Globus pallidus (tissue), 1 donor: ENCODE data around the gene KLF13.

Experiments used
- DNase-seq: peaks from one replicate; pipeline ENCODE4 v3.0.0-alpha.2; 2015; ENCODE audit warnings: low spot score

Gene KLF13

GRCh38 chr15:31333119-31333518, 6.5 kb downstream of the KLF13 start:
- DNase-seq = no peak

- DNase-seq = no peak
These were observed 7.2 kb downstream of the KLF13 start for GRCh38 chr15:31333820-31334219.

- DNase-seq = no peak
These were observed 9.5 kb downstream of the KLF13 start for GRCh38 chr15:31335989-31336592.

- DNase-seq = no peak
These were observed 10.1 kb downstream of the KLF13 start for GRCh38 chr15:31336593-31337295.

GRCh38 chr15:31337352-31338031, 10.9 kb downstream of the KLF13 start:
- no peak for DNase-seq

GRCh38 chr15:31338318-31338878, 11.8 kb downstream of the KLF13 start:
- peak; percentile 66 for DNase-seq

GRCh38 chr15:31338879-31339557, 12.4 kb downstream of the KLF13 start:
- DNase-seq = peak; percentile 63

- no peak for DNase-seq
These were observed 12.9 kb downstream of the KLF13 start for GRCh38 chr15:31339558-31339895.

GRCh38 chr15:31340047-31340446, 13.4 kb downstream of the KLF13 start:
- DNase-seq = no peak

- DNase-seq = no peak
These were observed 14.0 kb downstream of the KLF13 start for GRCh38 chr15:31340592-31340991.

- peak; percentile 83 for DNase-seq
These were observed 14.4 kb downstream of the KLF13 start for GRCh38 chr15:31341071-31341470.

- no peak for DNase-seq
These were observed 15.0 kb downstream of the KLF13 start for GRCh38 chr15:31341496-31342195.

GRCh38 chr15:31342381-31342780, 15.7 kb downstream of the KLF13 start:
- DNase-seq = no peak

GRCh38 chr15:31342781-31343626, 16.4 kb downstream of the KLF13 start:
- DNase-seq = no peak

GRCh38 chr15:31343831-31344230, 17.2 kb downstream of the KLF13 start:
- DNase-seq = no peak

- DNase-seq = no peak
These were observed 17.6 kb downstream of the KLF13 start for GRCh38 chr15:31344266-31344665.

GRCh38 chr15:31344823-31345605, 18.4 kb downstream of the KLF13 start:
- DNase-seq = no peak

GRCh38 chr15:31345606-31346366, 19.2 kb downstream of the KLF13 start:
- no peak for DNase-seq

GRCh38 chr15:31346367-31347066, 19.9 kb downstream of the KLF13 start:
- DNase-seq = no peak
